Colon (tissue), 2 donors: Measurements from ENCODE around the gene SMAGP.

Source experiments
- FAIRE-seq: peaks from 2 replicates; lab custom pipeline; 2012; peaks lifted over from hg19 to GRCh38; lab: Jason Lieb, UNC
- donor health status: control.
- donor health status: control.

SMAGP gene

GRCh38 chr12:51224625-51225024 lies 45.6 kb downstream of the SMAGP start:
- no peak for FAIRE-seq

- no peak for FAIRE-seq
Measured at GRCh38 chr12:51222461-51222860, 47.8 kb downstream of the SMAGP start.

- peak; percentile 62 for FAIRE-seq
Measured at GRCh38 chr12:51219857-51220256, 50.4 kb downstream of the SMAGP start.

- no peak for FAIRE-seq
Measured at GRCh38 chr12:51219322-51219721, 50.9 kb downstream of the SMAGP start.

- FAIRE-seq = no peak
Measured at GRCh38 chr12:51218607-51219161, 51.5 kb downstream of the SMAGP start.

GRCh38 chr12:51217968-51218606 lies 52.1 kb downstream of the SMAGP start, which contains the start of gene POU6F1:
Gene POU6F1 (minus strand): TSS chr12:51218062. CDS start chr12:51206836, 11,226 bp downstream.
- FAIRE-seq = no peak

- FAIRE-seq = no peak
Measured at GRCh38 chr12:51217133-51217967, 52.9 kb downstream of the SMAGP start.

GRCh38 chr12:51216642-51217041 lies 53.6 kb downstream of the SMAGP start:
- no peak for FAIRE-seq

- no peak for FAIRE-seq
Measured at GRCh38 chr12:51214895-51215294, 55.3 kb downstream of the SMAGP start.

- no peak for FAIRE-seq
Measured at GRCh38 chr12:51210690-51211395, 59.4 kb downstream of the SMAGP start.

- FAIRE-seq = no peak
Measured at GRCh38 chr12:51209259-51209658, 61.0 kb downstream of the SMAGP start.

- no peak for FAIRE-seq
Measured at GRCh38 chr12:51208016-51208660, 62.1 kb downstream of the SMAGP start.

GRCh38 chr12:51205350-51205749 lies 64.9 kb downstream of the SMAGP start:
- no peak for FAIRE-seq

GRCh38 chr12:51202718-51203117 lies 67.5 kb downstream of the SMAGP start:
- no peak for FAIRE-seq

GRCh38 chr12:51200806-51201205 lies 69.4 kb downstream of the SMAGP start:
- no peak for FAIRE-seq

GRCh38 chr12:51200156-51200555 lies 70.1 kb downstream of the SMAGP start:
- no peak for FAIRE-seq

GRCh38 chr12:51199366-51199945 lies 70.8 kb downstream of the SMAGP start:
- FAIRE-seq = no peak

- no peak for FAIRE-seq
Measured at GRCh38 chr12:51198568-51199365, 71.4 kb downstream of the SMAGP start.

- no peak for FAIRE-seq
Measured at GRCh38 chr12:51197736-51198567, 72.3 kb downstream of the SMAGP start.

GRCh38 chr12:51196547-51196946 lies 73.7 kb downstream of the SMAGP start:
- no peak for FAIRE-seq
